PFSK-1 (cell line): ENCODE measurements around the gene FYN.

Experiments
- FOXP2 ChIP-seq: optimal IDR thresholded peaks from 2 replicates; pipeline ENCODE3; 2011; ENCODE audit warnings: borderline replicate concordance, control low read depth, inconsistent platforms; ENCODE audit not compliant: insufficient read depth; ENCODE audit errors: extremely low read length, extremely low read depth
- POLR2AphosphoS5 ChIP-seq: IDR thresholded peaks from 2 replicates; pipeline ENCODE4 v1.6.1; 2012; ENCODE audit warnings: low read depth, mild to moderate bottlenecking, control low read depth, low read length, moderate library complexity
- SIN3A ChIP-seq: IDR thresholded peaks from 2 replicates; pipeline ENCODE4 v1.6.1; 2012; ENCODE audit warnings: mild to moderate bottlenecking, low read length, moderate library complexity, borderline replicate concordance; ENCODE audit not compliant: insufficient read depth
- TF ChIP-seq, protein P1 (sequence below), 2 experiments: IDR thresholded peaks; 2 replicates each; pipeline versions ENCODE4 v1.6.1 to v1.8.0; 2011 to 2012; ENCODE audit warnings: low read depth in 2 of 2, low read length in 2 of 2, control low read depth in 1 of 2, inconsistent platforms in 1 of 2, mild to moderate bottlenecking in 1 of 2, moderate library complexity in 1 of 2; ENCODE audit not compliant: insufficient read depth in 1 of 2

DNA sequence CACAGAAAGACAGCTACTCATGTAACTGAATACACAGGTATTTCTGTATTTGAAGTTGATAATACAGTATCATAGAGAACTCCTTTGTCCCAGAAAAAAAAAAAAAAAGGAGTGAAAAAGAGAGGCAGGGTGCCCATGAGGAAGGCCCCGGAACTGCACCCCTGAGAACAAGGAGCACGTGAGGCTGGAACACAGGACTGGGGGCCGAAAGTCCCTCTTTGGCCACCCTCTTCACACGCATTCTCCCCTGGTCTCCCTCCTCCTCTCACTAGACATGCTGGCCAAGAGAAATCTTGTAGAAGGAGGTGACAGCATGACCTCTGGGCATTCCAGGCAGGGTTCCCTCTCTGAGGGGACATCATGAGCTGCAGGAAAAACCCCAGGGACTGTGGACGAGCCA is 204.8 kb downstream of the FYN start:
- no peak for TF ChIP-seq FOXP2
- TF ChIP-seq SIN3A: no peak
- no peak for TF ChIP-seq POLR2AphosphoS5
- TF ChIP-seq, protein P1, sequence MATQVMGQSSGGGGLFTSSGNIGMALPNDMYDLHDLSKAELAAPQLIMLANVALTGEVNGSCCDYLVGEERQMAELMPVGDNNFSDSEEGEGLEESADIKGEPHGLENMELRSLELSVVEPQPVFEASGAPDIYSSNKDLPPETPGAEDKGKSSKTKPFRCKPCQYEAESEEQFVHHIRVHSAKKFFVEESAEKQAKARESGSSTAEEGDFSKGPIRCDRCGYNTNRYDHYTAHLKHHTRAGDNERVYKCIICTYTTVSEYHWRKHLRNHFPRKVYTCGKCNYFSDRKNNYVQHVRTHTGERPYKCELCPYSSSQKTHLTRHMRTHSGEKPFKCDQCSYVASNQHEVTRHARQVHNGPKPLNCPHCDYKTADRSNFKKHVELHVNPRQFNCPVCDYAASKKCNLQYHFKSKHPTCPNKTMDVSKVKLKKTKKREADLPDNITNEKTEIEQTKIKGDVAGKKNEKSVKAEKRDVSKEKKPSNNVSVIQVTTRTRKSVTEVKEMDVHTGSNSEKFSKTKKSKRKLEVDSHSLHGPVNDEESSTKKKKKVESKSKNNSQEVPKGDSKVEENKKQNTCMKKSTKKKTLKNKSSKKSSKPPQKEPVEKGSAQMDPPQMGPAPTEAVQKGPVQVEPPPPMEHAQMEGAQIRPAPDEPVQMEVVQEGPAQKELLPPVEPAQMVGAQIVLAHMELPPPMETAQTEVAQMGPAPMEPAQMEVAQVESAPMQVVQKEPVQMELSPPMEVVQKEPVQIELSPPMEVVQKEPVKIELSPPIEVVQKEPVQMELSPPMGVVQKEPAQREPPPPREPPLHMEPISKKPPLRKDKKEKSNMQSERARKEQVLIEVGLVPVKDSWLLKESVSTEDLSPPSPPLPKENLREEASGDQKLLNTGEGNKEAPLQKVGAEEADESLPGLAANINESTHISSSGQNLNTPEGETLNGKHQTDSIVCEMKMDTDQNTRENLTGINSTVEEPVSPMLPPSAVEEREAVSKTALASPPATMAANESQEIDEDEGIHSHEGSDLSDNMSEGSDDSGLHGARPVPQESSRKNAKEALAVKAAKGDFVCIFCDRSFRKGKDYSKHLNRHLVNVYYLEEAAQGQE (IDR thresholded peaks at IDR 0.05; ENCODE audit: insufficient read depth in 1 of 2, low read depth in 2 of 2, low read length in 2 of 2): no peak
